HUES48 (cell line): Measurements from ENCODE around the gene FADD.
"Not testable (repeated sequence)": the region's sequence is repeated elsewhere in the genome, so short reads cannot be mapped to it uniquely, and the experiment has no call there.

ENCODE experiments used
- H3K27ac ChIP-seq: one replicate; pipeline ENCODE4 v1.7.0; 2013; ENCODE audit warnings: low read depth, low read length, inconsistent platforms
- H3K27me3 ChIP-seq: 2 replicates; pipeline ENCODE4 v1.6.1; 2013; ENCODE audit warnings: mild to moderate bottlenecking, low read length; ENCODE audit not compliant: control insufficient read depth, insufficient read depth
- H3K36me3 ChIP-seq: 2 replicates; pipeline ENCODE4 v1.6.1; 2013; ENCODE audit warnings: low read length; ENCODE audit not compliant: control insufficient read depth, insufficient read depth
- H3K4me1 ChIP-seq: 2 replicates; pipeline ENCODE4 v1.6.1; 2013; ENCODE audit warnings: mild to moderate bottlenecking, low read length; ENCODE audit not compliant: control insufficient read depth, insufficient read depth
- H3K4me3 ChIP-seq: 2 replicates; pipeline ENCODE4 v1.5.1; 2013; ENCODE audit warnings: mild to moderate bottlenecking, low read depth, low read length
- H3K9ac ChIP-seq: 2 replicates; pipeline ENCODE4 v1.6.1; 2013; ENCODE audit warnings: mild to moderate bottlenecking, low read depth, low read length, moderate library complexity
- H3K9me3 ChIP-seq: 2 replicates; pipeline ENCODE4 v1.6.1; 2013; ENCODE audit warnings: low read length; ENCODE audit not compliant: control insufficient read depth, insufficient read depth

FADD gene

GRCh38 chr11:70192666-70193410 is 10.3 kb upstream of the FADD start:
- H3K9me3 ChIP-seq = no peaks in the 10 kb centered on the region
- no peak overlapping the region for H3K4me3 ChIP-seq
- H3K27me3 ChIP-seq = no peaks in the 10 kb centered on the region
- H3K36me3 ChIP-seq = no peaks in the 10 kb centered on the region
- no peaks in the 10 kb centered on the region for H3K4me1 ChIP-seq
- H3K27ac ChIP-seq = no peak overlapping the region
- no peak overlapping the region for H3K9ac ChIP-seq

GRCh38 chr11:70193411-70194292 is 9.4 kb upstream of the FADD start:
- H3K27me3 ChIP-seq = no peaks in the 10 kb centered on the region
- no peaks in the 10 kb centered on the region for H3K9me3 ChIP-seq
- no peak overlapping the region for H3K4me3 ChIP-seq
- no peak overlapping the region for H3K27ac ChIP-seq
- H3K36me3 ChIP-seq = no peaks in the 10 kb centered on the region
- H3K9ac ChIP-seq = no peak overlapping the region
- H3K4me1 ChIP-seq = no peaks in the 10 kb centered on the region

GRCh38 chr11:70194792-70195791 is 8.0 kb upstream of the FADD start:
- no peak overlapping the region for H3K27ac ChIP-seq
- no peak overlapping the region for H3K9ac ChIP-seq
- no peaks in the 10 kb centered on the region for H3K4me1 ChIP-seq
- no peaks in the 10 kb centered on the region for H3K9me3 ChIP-seq
- no peaks in the 10 kb centered on the region for H3K36me3 ChIP-seq
- no peak overlapping the region for H3K4me3 ChIP-seq
- H3K27me3 ChIP-seq = no peaks in the 10 kb centered on the region

GRCh38 chr11:70200212-70200844 is 2.8 kb upstream of the FADD start:
- Histone ChIP-seq H3K4me1 (peaks cover 11% of the 10 kb centered on the region), H3K27me3 (no peaks in the 10 kb centered on the region), H3K9ac (no peak overlapping the region), H3K4me3 (no peak overlapping the region), H3K27ac (no peak overlapping the region), H3K9me3 (no peaks in the 10 kb centered on the region), H3K36me3 (peaks cover 7% of the 10 kb centered on the region)

GRCh38 chr11:70201047-70201446 is 2.0 kb upstream of the FADD start:
- not testable (repeated sequence) for H3K27me3 ChIP-seq, H3K4me3 ChIP-seq, H3K27ac ChIP-seq, H3K9ac ChIP-seq, H3K9me3 ChIP-seq
- peaks cover 14% of the 10 kb centered on the region for H3K36me3 ChIP-seq
- H3K4me1 ChIP-seq = peaks cover 11% of the 10 kb centered on the region

- Histone ChIP-seq H3K4me3 (peak overlapping the region; percentile 94), H3K9me3 (no peaks in the 10 kb centered on the region), H3K27me3 (no peaks in the 10 kb centered on the region), H3K36me3 (peaks cover 26% of the 10 kb centered on the region), H3K9ac (no peak overlapping the region), H3K4me1 (peaks cover 11% of the 10 kb centered on the region), H3K27ac (peak overlapping the region; percentile 46)
These were observed 924 bp upstream of the FADD start for GRCh38 chr11:70201882-70202861.

- H3K27me3 ChIP-seq = no peaks in the 10 kb centered on the region
- peaks cover 41% of the 10 kb centered on the region for H3K36me3 ChIP-seq
- H3K9ac ChIP-seq = peak overlapping the region; percentile 88
- H3K27ac ChIP-seq = peak overlapping the region; percentile 94
- H3K9me3 ChIP-seq = no peaks in the 10 kb centered on the region
- peak overlapping the region; percentile 94 for H3K4me3 ChIP-seq
- peaks cover 11% of the 10 kb centered on the region for H3K4me1 ChIP-seq
These were observed 812 bp downstream of the FADD start for GRCh38 chr11:70203751-70204465.

GRCh38 chr11:70204466-70204799 is 1.3 kb downstream of the FADD start:
- peak overlapping the region; percentile 94 for H3K4me3 ChIP-seq
- H3K27ac ChIP-seq = peak overlapping the region; percentile 94
- H3K4me1 ChIP-seq = peaks cover 11% of the 10 kb centered on the region
- no peaks in the 10 kb centered on the region for H3K27me3 ChIP-seq
- peaks cover 41% of the 10 kb centered on the region for H3K36me3 ChIP-seq
- H3K9ac ChIP-seq = peak overlapping the region; percentile 88
- no peaks in the 10 kb centered on the region for H3K9me3 ChIP-seq

GRCh38 chr11:70205049-70205725 is 2.1 kb downstream of the FADD start:
- H3K27me3 ChIP-seq = no peaks in the 10 kb centered on the region
- peak overlapping the region; percentile 32 for H3K27ac ChIP-seq

More at GRCh38 chr11:70205049-70205725, 2.1 kb downstream of the FADD start:
- Histone ChIP-seq H3K36me3 (peaks cover 41% of the 10 kb centered on the region), H3K9me3 (no peaks in the 10 kb centered on the region), H3K4me1 (peaks cover 11% of the 10 kb centered on the region), H3K4me3 (peak overlapping the region; percentile 94; the same call in 1 of the 2 replicates), H3K9ac (no peak overlapping the region)
